Sigmoid colon (tissue), 7 donors: ENCODE data around the gene FBXL13. TPM values are rescaled to one million over a fixed set of nuclear protein-coding genes. Genes with fewer than 3 reads are reported as not detected.

Experiments used
- DNase-seq: peaks from one replicate; pipeline ENCODE4 v3.0.0-alpha.2; 2019
- H3K27ac ChIP-seq, 4 donors: fragments of 200-600 bp; sonication (generic); one replicate each; pipeline ENCODE4 v1.5.1; 2016 to 2019; ENCODE audit warnings: mild to moderate bottlenecking in 1 of 4
- H3K27me3 ChIP-seq, 3 donors: fragments of 200-600 bp; sonication (generic); one replicate each; pipeline ENCODE4 v1.5.1; 2019; ENCODE audit warnings: mild to moderate bottlenecking in 1 of 3
- H3K36me3 ChIP-seq, 4 donors: fragments of 200-600 bp; sonication (generic); one replicate each; pipeline ENCODE4 v1.5.1; 2016 to 2019
- H3K4me1 ChIP-seq, 4 donors: fragments of 200-600 bp; sonication (generic); one replicate each; pipeline ENCODE4 v1.5.1; 2017 to 2019
- H3K4me3 ChIP-seq, 4 donors: fragments of 200-600 bp; sonication (generic); one replicate each; pipeline ENCODE4 v1.5.1; 2017 to 2019; ENCODE audit warnings: mild to moderate bottlenecking in 2 of 4, moderate library complexity in 1 of 4
- H3K9me3 ChIP-seq, 4 donors: fragments of 200-600 bp in 3 of 4; sonication (generic) in 3 of 4; one replicate each; pipeline versions ENCODE4 v1.5.1 to v1.6.1; 2013 to 2019
- EP300 ChIP-seq, 4 donors: sonication (generic); formaldehyde crosslinking; IDR thresholded peaks; one replicate each; pipeline ENCODE4 v1.6.1; 2017; ENCODE audit warnings: antibody characterized with exemption in 4 of 4
- POLR2A ChIP-seq, 2 donors: fragments of 450-650 bp; IDR thresholded peaks; one replicate each; pipeline ENCODE4 v1.6.1; 2016; ENCODE audit warnings: antibody characterized with exemption in 2 of 2, mild to moderate bottlenecking in 2 of 2, moderate library complexity in 2 of 2
- POLR2AphosphoS5 ChIP-seq, 4 donors: sonication (generic); formaldehyde crosslinking; IDR thresholded peaks; one replicate each; pipeline ENCODE4 v1.6.1; 2017; ENCODE audit warnings: antibody characterized with exemption in 4 of 4
- WGBS, 2 donors: extraction: QIAGEN DNeasy Blood & Tissue Kit; methylation state at CpG; one replicate each; pipeline ENCODE4 v1.1.7; 2013; 5-methylcytosine and 5-hydroxymethylcytosine counted together
- intact Hi-C: fragments of 100-400 bp; cut with DNase I; formaldehyde crosslinking; loops from one replicate; pipeline ENCODE4 v1.15.1; 2023
- polyA plus RNA-seq, 3 donors: library from polyadenylated mRNA; stranded (reverse); fragments of 200-250 nt; gene quantifications; one replicate each; pipeline ENCODE4 v1.2.3, GENCODE V29; 2013
- total RNA-seq, 4 donors: library from RNA; depleted of rRNA; stranded (reverse); fragments of >200 nt; gene quantifications; one replicate each; pipeline ENCODE4 v1.1.0, GENCODE V29; 2016
- TF ChIP-seq, protein P1 (sequence below), 4 experiments: fragments of 450-650 bp in 3 of 4; fragments of 200-600 bp in 1 of 4; IDR thresholded peaks; one replicate each; pipeline ENCODE4 v1.5.1; 2016 to 2019; ENCODE audit warnings: antibody characterized with exemption in 4 of 4, mild to moderate bottlenecking in 3 of 4, moderate library complexity in 2 of 4
- donor health status: healthy with polysubstance abuse.
- donor health status: Bipolar disorder and iron deficiency.
- donor health status: healthy.

FBXL13 gene
- total and polyA plus RNA-seq, 7 donors = 0.38 to 3.3 (median 2.5) TPM; not detected in 2

DNA sequence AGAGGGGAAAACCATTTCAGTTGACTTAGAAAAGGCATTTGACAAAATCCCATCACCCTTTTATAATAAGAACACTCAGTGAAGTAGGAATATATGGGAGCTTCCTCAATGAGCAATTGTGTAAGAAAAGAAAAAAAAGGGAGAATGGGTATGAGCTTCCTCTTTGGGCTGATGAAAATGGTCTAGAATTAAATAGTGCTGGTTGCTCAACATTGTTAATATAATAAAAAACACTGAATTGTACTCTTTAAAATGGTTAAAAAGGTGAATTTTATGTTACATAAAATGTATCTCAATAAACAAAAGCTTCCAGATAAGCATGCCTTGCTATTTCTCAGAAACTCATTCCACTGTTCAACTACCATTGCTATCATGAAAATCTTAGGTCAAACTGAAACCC is 121.2 kb downstream of the FBXL13 start:
- H3K27ac ChIP-seq = no peak overlapping the region
- H3K27me3 ChIP-seq = no peaks in the 10 kb centered on the region
- DNase-seq = no peak
- peaks cover 0 to 6% (median 0%) of the 10 kb centered on the region in 4 donors for H3K9me3 ChIP-seq
- H3K4me1 ChIP-seq = no peaks in the 10 kb centered on the region
- H3K4me3 ChIP-seq = no peak overlapping the region
- TF ChIP-seq, protein P1, sequence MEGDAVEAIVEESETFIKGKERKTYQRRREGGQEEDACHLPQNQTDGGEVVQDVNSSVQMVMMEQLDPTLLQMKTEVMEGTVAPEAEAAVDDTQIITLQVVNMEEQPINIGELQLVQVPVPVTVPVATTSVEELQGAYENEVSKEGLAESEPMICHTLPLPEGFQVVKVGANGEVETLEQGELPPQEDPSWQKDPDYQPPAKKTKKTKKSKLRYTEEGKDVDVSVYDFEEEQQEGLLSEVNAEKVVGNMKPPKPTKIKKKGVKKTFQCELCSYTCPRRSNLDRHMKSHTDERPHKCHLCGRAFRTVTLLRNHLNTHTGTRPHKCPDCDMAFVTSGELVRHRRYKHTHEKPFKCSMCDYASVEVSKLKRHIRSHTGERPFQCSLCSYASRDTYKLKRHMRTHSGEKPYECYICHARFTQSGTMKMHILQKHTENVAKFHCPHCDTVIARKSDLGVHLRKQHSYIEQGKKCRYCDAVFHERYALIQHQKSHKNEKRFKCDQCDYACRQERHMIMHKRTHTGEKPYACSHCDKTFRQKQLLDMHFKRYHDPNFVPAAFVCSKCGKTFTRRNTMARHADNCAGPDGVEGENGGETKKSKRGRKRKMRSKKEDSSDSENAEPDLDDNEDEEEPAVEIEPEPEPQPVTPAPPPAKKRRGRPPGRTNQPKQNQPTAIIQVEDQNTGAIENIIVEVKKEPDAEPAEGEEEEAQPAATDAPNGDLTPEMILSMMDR (IDR thresholded peaks at IDR 0.05) = no peak
- no peak for TF ChIP-seq POLR2A (IDR thresholded peaks at IDR 0.05)
- intact Hi-C loops = no loop called here
- H3K36me3 ChIP-seq = no peaks in the 10 kb centered on the region

DNA sequence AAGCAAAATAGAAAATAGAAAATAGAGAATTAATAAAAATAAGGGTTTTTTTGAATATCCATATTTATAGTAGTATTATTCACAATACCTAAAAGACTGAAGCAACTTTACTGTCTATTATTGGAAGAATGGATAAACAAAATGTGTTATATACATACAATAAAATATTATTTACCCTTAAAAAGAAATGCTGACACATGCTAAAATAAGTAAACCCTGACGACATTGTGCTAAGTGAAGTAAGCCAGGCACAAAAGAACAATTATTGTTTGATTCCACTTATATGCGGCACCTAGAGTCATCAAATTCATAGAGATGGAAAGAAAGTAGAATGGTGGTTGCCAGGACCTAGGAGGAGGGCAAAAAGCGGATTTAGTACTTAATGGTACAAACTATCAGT is 122.8 kb downstream of the FBXL13 start:
- no peaks in the 10 kb centered on the region for H3K36me3 ChIP-seq
- H3K4me1 ChIP-seq = no peaks in the 10 kb centered on the region
- peaks cover 0 to 4% (median 0%) of the 10 kb centered on the region in 4 donors for H3K9me3 ChIP-seq
- DNase-seq = no peak
- intact Hi-C loops = no loop called here
- WGBS, 2 donors = 94 to 96% methylated on average over 3 of the region's 3 CpGs
- no peak for TF ChIP-seq EP300 (IDR thresholded peaks at IDR 0.05)
- TF ChIP-seq, protein P1 (IDR thresholded peaks at IDR 0.05) = no peak
- TF ChIP-seq POLR2A (IDR thresholded peaks at IDR 0.05) = no peak
- no peak for TF ChIP-seq POLR2AphosphoS5 (IDR thresholded peaks at IDR 0.05)
- no peaks in the 10 kb centered on the region for H3K27me3 ChIP-seq
- no peak overlapping the region for H3K27ac ChIP-seq
- no peak overlapping the region for H3K4me3 ChIP-seq

DNA sequence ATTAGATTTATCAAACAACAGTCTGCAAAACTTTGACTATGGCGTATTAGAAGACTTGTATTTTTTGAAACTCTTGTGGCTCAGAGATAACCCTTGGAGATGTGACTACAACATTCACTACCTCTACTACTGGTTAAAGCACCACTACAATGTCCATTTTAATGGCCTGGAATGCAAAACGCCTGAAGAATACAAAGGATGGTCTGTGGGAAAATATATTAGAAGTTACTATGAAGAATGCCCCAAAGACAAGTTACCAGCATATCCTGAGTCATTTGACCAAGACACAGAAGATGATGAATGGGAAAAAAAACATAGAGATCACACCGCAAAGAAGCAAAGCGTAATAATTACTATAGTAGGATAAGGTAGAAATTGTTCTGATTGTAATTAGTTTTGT is 130.4 kb downstream of the FBXL13 start:
- Histone ChIP-seq H3K4me1 (peaks cover 0 to 3% (median under 1%) of the 10 kb centered on the region in 4 donors), H3K36me3 (no peaks in the 10 kb centered on the region), H3K4me3 (no peak overlapping the region), H3K9me3 (no peaks in the 10 kb centered on the region), H3K27ac (no peak overlapping the region), H3K27me3 (no peaks in the 10 kb centered on the region)
- intact Hi-C loops = no loop called here
- no peak for DNase-seq
- TF ChIP-seq, protein P1 (IDR thresholded peaks at IDR 0.05) = no peak
- no peak for TF ChIP-seq POLR2A (IDR thresholded peaks at IDR 0.05)
- TF ChIP-seq POLR2AphosphoS5 (IDR thresholded peaks at IDR 0.05) = no peak
- no peak for TF ChIP-seq EP300 (IDR thresholded peaks at IDR 0.05)
- 93 to 96% methylated on average over 4 of the region's 4 CpGs for WGBS, 2 donors

DNA sequence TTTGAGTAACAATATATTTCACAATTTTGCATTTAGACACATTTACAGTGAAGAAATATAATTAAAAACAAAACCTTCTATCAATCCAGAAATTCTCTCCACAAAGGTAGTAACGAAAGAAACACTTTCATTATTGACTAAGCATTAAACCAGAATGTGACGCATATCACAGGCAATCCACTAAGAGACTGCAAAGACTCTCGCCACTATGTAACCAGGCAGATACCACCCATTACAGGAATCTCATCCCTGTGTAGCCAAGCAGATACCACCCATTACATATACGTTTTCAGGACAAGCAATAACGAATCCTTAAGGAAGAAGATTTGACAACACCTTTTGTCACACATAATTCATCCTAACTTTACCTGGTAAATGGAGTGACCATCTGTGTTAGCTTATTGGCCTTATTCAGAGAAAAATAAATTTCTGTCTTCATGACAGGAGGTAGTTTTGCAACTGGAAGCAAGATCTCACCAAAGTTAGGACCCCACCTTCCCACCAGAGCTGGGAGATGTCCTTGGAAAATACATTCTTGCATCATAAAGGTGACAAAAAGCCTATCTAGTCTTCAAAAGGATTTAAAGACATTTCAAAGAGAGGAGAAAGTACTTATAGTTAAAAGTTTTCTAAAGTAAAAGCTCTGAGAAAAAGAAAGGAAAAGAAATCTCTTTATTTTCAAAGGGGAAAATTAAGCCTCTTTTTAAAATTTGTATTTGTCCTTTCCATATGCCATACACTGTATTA is 131.0 kb downstream of the FBXL13 start:
- Histone ChIP-seq H3K36me3 (no peaks in the 10 kb centered on the region), H3K4me3 (no peak overlapping the region), H3K27ac (no peak overlapping the region), H3K4me1 (peaks cover 0 to 10% (median 5%) of the 10 kb centered on the region in 4 donors), H3K27me3 (no peaks in the 10 kb centered on the region), H3K9me3 (no peaks in the 10 kb centered on the region)
- no peak for DNase-seq
- intact Hi-C loops = no loop called here
- WGBS, 2 donors = 86 to 87% methylated on average over 5 of the region's 5 CpGs
- TF ChIP-seq POLR2AphosphoS5 (IDR thresholded peaks at IDR 0.05) (no peak), POLR2A (IDR thresholded peaks at IDR 0.05) (no peak), EP300 (IDR thresholded peaks at IDR 0.05) (no peak)
- TF ChIP-seq, protein P1 (IDR thresholded peaks at IDR 0.05) = no peak

DNA sequence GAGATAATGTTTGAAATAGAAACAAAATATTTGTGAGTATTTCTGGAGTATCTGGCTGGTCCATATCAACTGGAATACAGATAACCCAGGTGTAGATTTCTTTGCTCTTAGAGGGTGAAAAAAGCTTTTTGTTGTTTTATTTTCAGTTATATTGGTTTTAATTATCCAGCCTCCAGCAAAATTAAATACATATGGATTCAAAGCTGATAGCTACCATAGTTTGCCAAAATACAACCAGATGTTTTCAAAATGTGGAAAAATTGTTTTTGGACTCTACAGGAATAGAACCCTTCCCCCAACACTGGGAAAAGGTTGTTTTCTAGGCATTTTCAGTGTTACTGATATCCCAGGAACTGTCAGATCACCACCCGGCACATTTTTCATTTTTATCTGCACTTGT is 131.7 kb downstream of the FBXL13 start:
- DNase-seq = no peak
- Histone ChIP-seq H3K4me1 (peaks cover 0 to 15% (median 7%) of the 10 kb centered on the region in 4 donors), H3K36me3 (no peaks in the 10 kb centered on the region), H3K4me3 (no peak overlapping the region), H3K9me3 (no peaks in the 10 kb centered on the region), H3K27me3 (no peaks in the 10 kb centered on the region), H3K27ac (no peak overlapping the region)
- whole genome bisulfite sequencing, 2 donors = 97 to 98% methylated on average over 1 of the region's 1 CpG
- intact Hi-C loops = no loop called here
- no peak for TF ChIP-seq EP300 (IDR thresholded peaks at IDR 0.05)
- TF ChIP-seq, protein P1 (IDR thresholded peaks at IDR 0.05) = no peak
- no peak for TF ChIP-seq POLR2A (IDR thresholded peaks at IDR 0.05)
- TF ChIP-seq POLR2AphosphoS5 (IDR thresholded peaks at IDR 0.05) = no peak
